ENCODE measurements around the gene TRPM6. TPM values are rescaled to one million over a fixed set of nuclear protein-coding genes. Genes with fewer than 3 reads are reported as not detected.
A peak's percentile ranks its signal among the peaks of the same experiment; 100 is the strongest.

TRPM6 gene
- total RNA-seq, 1 donor from 2014 or later = 1.6 TPM

DNA sequence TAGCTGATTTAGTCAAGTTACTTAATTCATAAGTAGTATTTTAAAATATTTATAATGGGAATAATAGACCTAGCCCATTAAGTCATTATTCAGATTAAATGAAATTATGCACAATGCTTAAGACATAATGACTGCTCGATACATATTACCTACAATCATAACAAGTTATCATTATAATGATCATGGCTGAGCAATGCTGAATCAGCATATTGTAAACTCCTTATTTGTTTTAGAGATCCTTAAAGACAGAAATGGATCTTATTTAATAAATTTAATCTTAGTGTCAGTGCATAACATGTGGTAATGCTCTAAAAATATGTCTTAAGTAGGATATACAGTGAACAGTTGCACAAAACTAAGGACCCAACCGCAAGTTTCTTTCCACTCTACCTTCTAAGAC is 169.0 kb downstream of the TRPM6 start:
- no peak overlapping the region for H3K4me3 ChIP-seq (ENCODE audit: low read depth, low read length)
- no peak for DNase-seq (ENCODE audit: low read depth)
- TF ChIP-seq, protein P1, sequence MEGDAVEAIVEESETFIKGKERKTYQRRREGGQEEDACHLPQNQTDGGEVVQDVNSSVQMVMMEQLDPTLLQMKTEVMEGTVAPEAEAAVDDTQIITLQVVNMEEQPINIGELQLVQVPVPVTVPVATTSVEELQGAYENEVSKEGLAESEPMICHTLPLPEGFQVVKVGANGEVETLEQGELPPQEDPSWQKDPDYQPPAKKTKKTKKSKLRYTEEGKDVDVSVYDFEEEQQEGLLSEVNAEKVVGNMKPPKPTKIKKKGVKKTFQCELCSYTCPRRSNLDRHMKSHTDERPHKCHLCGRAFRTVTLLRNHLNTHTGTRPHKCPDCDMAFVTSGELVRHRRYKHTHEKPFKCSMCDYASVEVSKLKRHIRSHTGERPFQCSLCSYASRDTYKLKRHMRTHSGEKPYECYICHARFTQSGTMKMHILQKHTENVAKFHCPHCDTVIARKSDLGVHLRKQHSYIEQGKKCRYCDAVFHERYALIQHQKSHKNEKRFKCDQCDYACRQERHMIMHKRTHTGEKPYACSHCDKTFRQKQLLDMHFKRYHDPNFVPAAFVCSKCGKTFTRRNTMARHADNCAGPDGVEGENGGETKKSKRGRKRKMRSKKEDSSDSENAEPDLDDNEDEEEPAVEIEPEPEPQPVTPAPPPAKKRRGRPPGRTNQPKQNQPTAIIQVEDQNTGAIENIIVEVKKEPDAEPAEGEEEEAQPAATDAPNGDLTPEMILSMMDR (conservative IDR thresholded peaks at IDR 0.05; ENCODE audit: low read depth, low read length) = no peak

DNA sequence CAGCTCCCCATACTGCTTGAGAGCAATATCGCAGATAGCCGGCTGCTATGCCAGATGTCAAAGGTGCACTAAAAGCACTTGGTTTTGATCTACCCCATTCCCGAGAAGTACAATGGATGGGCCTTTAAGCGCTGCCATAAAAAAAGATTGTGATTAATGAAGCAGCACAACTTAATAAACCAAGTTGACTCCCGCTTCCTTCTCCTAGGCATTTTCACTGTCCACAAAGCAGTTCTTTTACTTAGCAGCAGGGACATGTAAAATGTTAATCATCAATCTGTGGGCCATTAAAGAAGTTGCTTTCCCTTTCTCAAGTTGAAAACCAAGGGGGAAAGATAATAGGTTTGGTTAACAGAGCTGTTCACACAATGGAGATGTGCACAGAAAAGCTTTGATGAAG is 176.4 kb downstream of the TRPM6 start:
- TF ChIP-seq, protein P1 (conservative IDR thresholded peaks at IDR 0.05; ENCODE audit: low read depth, low read length) = no peak
- H3K4me3 ChIP-seq (ENCODE audit: low read depth, low read length) = no peak overlapping the region
- DNase-seq (ENCODE audit: low read depth) = no peak

GRCh38 chr9:74697535-74697934 is 190.2 kb downstream of the TRPM6 start:
- H3K4me3 ChIP-seq (ENCODE audit: low read depth, low read length) = no peak overlapping the region
- TF ChIP-seq, protein P1 (conservative IDR thresholded peaks at IDR 0.05; ENCODE audit: low read depth, low read length) = no peak
- no peak for DNase-seq (ENCODE audit: low read depth)

DNA sequence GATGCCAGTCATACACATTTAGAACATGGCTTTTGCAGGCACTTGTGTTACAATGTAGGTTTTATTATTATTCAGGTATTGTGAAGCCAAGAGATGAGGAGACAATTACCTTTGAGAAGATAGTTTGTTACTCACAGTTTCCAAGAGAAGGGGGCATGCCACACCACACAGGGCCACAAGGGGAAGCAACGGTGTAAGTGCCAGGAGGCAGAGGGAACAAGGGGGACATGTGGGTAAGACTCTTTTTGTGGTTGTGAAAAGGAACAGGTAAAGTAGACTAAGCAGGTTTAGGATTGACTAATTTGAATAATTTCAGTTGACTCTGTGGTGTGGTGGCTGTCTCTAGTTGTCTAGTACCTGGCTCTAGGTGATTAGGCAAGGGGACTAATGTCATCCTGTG is 191.2 kb downstream of the TRPM6 start:
- H3K4me3 ChIP-seq (ENCODE audit: low read depth, low read length) = no peak overlapping the region
- no peak for DNase-seq (ENCODE audit: low read depth)
- TF ChIP-seq, protein P1 (conservative IDR thresholded peaks at IDR 0.05; ENCODE audit: low read depth, low read length) = peak; percentile 6

- no peak overlapping the region for H3K4me3 ChIP-seq (ENCODE audit: low read depth, low read length)
- TF ChIP-seq, protein P1 (conservative IDR thresholded peaks at IDR 0.05; ENCODE audit: low read depth, low read length) = no peak
- no peak for DNase-seq (ENCODE audit: low read depth)
These were observed 196.7 kb downstream of the TRPM6 start for GRCh38 chr9:74691058-74691457.

GRCh38 chr9:74683322-74683721 is 204.4 kb downstream of the TRPM6 start:
- DNase-seq (ENCODE audit: low read depth) = no peak
- H3K4me3 ChIP-seq (ENCODE audit: low read depth, low read length) = no peak overlapping the region
- TF ChIP-seq, protein P1 (conservative IDR thresholded peaks at IDR 0.05; ENCODE audit: low read depth, low read length) = no peak

- no peak for DNase-seq (ENCODE audit: low read depth)
- H3K4me3 ChIP-seq (ENCODE audit: low read depth, low read length) = no peak overlapping the region
- TF ChIP-seq, protein P1 (conservative IDR thresholded peaks at IDR 0.05; ENCODE audit: low read depth, low read length) = no peak
These were observed 205.8 kb downstream of the TRPM6 start for GRCh38 chr9:74681906-74682305.

All from epithelial cell of proximal tubule (primary cell).